AG10803 (cell line): ENCODE results near the gene LMCD1.

Experiments used
- DNase-seq: peaks from one replicate; pipeline ENCODE4 v3.0.0; 2010; ENCODE audit warnings: low read depth
- H3K4me3 ChIP-seq: 2 replicates; pipeline ENCODE4 v1.5.1; 2011; ENCODE audit warnings: mild to moderate bottlenecking, low read length, control low read depth
- TF ChIP-seq, protein P1 (sequence below): conservative IDR thresholded peaks from 2 replicates; pipeline ENCODE4 v1.5.1; 2011; ENCODE audit warnings: mild to moderate bottlenecking, low read length, control low read depth, inconsistent platforms

Gene LMCD1

DNA sequence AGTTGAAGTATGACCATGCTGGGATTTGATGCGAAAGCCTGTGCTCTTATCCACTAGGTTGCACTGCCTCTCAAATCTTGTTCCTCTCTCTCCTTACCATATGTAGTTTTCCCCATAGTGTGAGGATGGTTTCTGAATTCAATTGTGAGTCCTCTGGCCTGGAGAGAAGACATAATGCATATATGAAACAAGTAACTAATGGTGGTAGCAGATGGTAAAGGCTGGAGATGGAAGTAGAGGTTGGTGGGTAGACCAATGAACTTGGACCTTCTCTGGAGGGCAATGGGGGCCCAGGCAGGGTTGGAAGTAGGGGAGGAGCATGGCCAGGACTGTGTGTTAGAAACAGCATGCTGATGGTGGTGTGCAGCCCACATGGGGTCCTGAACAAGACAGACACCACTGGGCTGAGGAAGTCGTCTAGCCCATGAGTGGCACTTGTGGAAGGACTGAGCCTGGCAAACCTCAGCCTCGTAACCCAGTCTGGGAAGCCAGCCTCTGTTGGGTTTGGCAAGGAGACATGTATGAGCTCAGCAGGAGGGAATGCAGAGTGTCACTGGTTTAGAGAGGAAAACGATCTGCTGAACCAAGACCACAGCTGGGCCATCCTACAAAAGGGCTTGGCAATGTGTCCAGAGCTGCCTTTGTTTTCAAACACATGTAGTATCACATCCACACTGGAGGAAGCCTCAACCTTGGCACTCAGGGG lies 18.5 kb upstream of the LMCD1 start:
- TF ChIP-seq, protein P1, sequence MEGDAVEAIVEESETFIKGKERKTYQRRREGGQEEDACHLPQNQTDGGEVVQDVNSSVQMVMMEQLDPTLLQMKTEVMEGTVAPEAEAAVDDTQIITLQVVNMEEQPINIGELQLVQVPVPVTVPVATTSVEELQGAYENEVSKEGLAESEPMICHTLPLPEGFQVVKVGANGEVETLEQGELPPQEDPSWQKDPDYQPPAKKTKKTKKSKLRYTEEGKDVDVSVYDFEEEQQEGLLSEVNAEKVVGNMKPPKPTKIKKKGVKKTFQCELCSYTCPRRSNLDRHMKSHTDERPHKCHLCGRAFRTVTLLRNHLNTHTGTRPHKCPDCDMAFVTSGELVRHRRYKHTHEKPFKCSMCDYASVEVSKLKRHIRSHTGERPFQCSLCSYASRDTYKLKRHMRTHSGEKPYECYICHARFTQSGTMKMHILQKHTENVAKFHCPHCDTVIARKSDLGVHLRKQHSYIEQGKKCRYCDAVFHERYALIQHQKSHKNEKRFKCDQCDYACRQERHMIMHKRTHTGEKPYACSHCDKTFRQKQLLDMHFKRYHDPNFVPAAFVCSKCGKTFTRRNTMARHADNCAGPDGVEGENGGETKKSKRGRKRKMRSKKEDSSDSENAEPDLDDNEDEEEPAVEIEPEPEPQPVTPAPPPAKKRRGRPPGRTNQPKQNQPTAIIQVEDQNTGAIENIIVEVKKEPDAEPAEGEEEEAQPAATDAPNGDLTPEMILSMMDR = no peak
- DNase-seq = peak; percentile 99
- H3K4me3 ChIP-seq = no peak overlapping the region

DNA sequence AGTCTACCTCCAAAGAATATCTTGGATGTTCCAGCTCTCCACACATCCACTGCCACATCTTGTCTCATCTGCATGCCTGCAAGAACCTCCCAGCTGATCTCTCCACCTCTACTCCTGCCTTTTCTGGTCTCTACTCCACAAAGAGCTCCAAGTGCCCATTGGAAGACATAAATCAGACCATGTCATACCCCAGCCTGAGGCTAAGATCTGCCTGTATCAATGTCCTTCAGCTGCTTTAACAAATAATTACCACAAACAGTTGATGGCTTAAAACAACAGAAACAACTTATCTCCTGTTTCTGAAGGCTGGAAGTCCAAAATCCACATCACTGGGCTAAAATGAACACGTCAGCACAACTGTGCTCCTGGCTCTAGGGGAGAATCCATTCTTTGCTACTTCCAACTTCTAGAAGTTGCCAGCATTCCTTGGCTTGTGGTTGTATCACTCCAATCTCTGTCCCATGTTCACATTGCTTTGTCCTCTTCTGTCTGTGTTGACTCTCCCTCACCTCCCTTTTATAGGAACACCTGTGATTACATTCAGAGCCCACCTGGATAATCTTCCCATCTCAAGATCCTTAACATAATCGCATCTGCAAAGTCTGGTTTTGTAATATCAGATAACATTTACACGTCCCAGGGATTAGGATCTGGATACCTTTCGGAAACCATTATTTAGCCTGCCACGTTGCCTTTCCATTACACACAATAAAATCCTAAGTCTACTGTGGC lies 17.0 kb upstream of the LMCD1 start:
- TF ChIP-seq, protein P1 = no peak
- no peak for DNase-seq
- no peak overlapping the region for H3K4me3 ChIP-seq

DNA sequence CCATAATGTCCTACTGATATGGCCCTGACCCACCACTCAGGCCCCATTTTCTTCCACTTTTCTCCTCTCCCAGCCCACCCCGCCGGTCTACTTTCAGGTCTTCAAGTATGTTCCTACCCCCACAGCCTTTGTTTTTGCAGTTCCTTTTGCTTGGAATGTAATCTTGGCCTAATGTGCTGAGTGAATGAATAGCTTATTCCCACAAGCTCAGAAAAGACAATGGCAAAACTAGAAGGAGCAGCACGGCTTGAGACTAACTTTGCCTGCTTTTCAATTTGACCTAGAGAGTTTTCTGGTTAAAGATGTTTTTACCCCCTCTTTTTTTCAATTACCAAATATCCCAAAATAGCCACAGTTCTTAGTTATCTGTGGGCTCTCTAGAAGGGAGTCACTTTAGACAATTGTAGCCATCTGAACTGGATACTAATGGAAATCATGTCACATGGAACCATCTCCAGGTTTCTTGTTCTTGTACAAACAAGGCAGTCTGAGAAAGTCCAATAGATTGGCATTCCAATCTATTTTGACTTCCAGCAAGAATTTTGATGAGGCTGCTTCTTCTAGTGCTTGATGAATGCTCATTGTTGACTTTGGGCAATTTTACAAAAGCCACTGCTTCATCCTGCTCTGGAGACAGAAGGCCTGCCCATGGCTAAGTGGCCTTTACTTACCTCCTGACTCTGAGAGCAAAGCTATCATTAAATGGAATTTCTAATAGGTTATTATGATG lies 16.3 kb upstream of the LMCD1 start:
- peak; percentile 42 for DNase-seq
- no peak overlapping the region for H3K4me3 ChIP-seq
- TF ChIP-seq, protein P1 = no peak

DNA sequence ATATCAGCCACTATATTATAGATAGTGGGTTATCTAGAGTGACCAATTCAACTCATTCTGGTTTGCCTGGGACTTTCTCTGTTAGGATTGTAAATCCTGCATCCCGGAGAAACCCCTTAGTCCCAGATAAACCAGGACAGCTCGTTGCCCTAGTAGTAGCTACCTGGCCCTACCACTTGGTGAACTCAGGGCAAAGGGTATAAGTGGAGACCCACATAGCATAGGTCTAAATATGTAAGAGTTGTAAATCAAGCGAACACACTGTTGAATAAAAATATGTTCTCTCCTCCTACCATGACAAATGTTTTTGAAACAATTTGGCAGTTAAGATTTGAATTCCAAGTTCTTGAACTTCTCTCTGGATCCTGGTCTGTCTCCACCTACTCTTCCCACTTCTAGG lies 15.7 kb upstream of the LMCD1 start:
- TF ChIP-seq, protein P1 = no peak
- H3K4me3 ChIP-seq = no peak overlapping the region
- DNase-seq = no peak

DNA sequence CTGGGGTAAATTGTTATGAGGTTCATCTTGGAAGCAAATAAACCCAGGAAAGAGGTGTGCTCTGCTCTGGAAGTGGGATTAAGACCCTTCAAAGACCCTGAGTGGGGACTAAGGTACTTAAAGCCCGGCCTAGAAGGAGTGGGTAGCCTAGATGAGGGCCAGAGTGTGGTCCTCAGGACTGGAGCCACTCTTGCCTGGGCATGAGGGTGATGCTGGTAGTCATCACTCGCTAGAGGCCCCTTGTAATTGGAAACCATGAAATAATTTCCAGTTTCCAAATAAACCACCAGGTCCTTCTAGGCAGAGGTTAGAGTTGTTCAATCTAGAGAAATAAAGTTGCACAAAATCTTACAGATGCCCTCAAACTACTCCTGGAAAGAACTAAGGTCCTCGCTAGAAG lies 15.2 kb upstream of the LMCD1 start:
- TF ChIP-seq, protein P1 = no peak
- H3K4me3 ChIP-seq = no peak overlapping the region
- DNase-seq = no peak

DNA sequence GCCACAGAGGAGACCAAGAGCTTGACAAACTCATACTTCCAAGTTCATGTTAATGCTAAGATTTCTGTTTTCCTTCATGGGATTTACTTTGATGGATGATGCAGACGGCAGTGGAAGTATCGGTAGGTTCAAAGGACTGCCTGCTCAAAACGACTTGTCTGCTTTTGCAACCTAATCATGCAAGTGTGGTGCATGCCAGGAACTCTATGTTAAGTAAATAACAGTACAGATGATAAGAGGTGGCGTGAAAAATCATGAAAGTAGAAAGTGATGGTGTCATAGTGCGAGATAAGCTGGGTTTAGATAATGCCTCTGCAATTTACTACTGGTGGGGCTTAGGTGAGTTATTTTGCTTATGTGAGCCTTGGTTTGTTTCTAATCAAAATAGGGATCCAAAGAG lies 14.7 kb upstream of the LMCD1 start:
- DNase-seq = no peak
- TF ChIP-seq, protein P1 = no peak
- H3K4me3 ChIP-seq = no peak overlapping the region
